HG02571 (cell line): ENCODE results near the gene AKAP12.
"Not testable (repeated sequence)": the region's sequence is repeated elsewhere in the genome, so short reads cannot be mapped to it uniquely, and the experiment has no call there.

Experiments
- ATAC-seq: cut with Tn5 transposase; IDR thresholded peaks from one replicate; pipeline ENCODE4 v1.9.1; 2021; ENCODE audit warnings: mild to moderate bottlenecking, moderate library complexity; ENCODE audit not compliant: unreplicated experiment

The AKAP12 gene

GRCh38 chr6:151338651-151339200, 99.0 kb downstream of the AKAP12 start:
- no peak for ATAC-seq

GRCh38 chr6:151339369-151339768, 99.6 kb downstream of the AKAP12 start:
- ATAC-seq, result no peak

- no peak for ATAC-seq
Observed at GRCh38 chr6:151340219-151340978, 100.6 kb downstream of the AKAP12 start.

- ATAC-seq, result no peak
Observed at GRCh38 chr6:151341476-151342195, 101.9 kb downstream of the AKAP12 start.

GRCh38 chr6:151342750-151343149, 103.0 kb downstream of the AKAP12 start:
- not testable (repeated sequence) for ATAC-seq

GRCh38 chr6:151349651-151350270, 110.0 kb downstream of the AKAP12 start:
- ATAC-seq, result no peak

- no peak for ATAC-seq
Observed at GRCh38 chr6:151350442-151351145, 110.8 kb downstream of the AKAP12 start.

- no peak for ATAC-seq
Observed at GRCh38 chr6:151351146-151351700, 111.5 kb downstream of the AKAP12 start.

- ATAC-seq, result no peak
Observed at GRCh38 chr6:151351731-151352130, 112.0 kb downstream of the AKAP12 start.

- ATAC-seq, result no peak
Observed at GRCh38 chr6:151352410-151353396, 112.9 kb downstream of the AKAP12 start.

- no peak for ATAC-seq
Observed at GRCh38 chr6:151353795-151354194, 114.0 kb downstream of the AKAP12 start.

- not testable (repeated sequence) for ATAC-seq
Observed at GRCh38 chr6:151356983-151357382, 117.2 kb downstream of the AKAP12 start.

- ATAC-seq, result no peak
Observed at GRCh38 chr6:151357758-151358436, 118.1 kb downstream of the AKAP12 start.

- ATAC-seq, result no peak
Observed at GRCh38 chr6:151358475-151358874, 118.7 kb downstream of the AKAP12 start.

GRCh38 chr6:151359486-151359885, 119.7 kb downstream of the AKAP12 start:
- no peak for ATAC-seq

GRCh38 chr6:151365233-151365632, 125.5 kb downstream of the AKAP12 start:
- ATAC-seq, result no peak

GRCh38 chr6:151370509-151371078, 130.8 kb downstream of the AKAP12 start:
- no peak for ATAC-seq

GRCh38 chr6:151372164-151372563, 132.4 kb downstream of the AKAP12 start:
- ATAC-seq, result no peak
